ENCODE measurements around the gene GRIN1. TPM values are rescaled to one million over a fixed set of nuclear protein-coding genes. Genes with fewer than 3 reads are reported as not detected.

Gene GRIN1
- total and polyA plus RNA-seq, 2 of the 13 experiments (the other 11 are each of a cell fraction or from before 2014, with no cell fraction given), result 0.13 TPM; not detected in 1

DNA sequence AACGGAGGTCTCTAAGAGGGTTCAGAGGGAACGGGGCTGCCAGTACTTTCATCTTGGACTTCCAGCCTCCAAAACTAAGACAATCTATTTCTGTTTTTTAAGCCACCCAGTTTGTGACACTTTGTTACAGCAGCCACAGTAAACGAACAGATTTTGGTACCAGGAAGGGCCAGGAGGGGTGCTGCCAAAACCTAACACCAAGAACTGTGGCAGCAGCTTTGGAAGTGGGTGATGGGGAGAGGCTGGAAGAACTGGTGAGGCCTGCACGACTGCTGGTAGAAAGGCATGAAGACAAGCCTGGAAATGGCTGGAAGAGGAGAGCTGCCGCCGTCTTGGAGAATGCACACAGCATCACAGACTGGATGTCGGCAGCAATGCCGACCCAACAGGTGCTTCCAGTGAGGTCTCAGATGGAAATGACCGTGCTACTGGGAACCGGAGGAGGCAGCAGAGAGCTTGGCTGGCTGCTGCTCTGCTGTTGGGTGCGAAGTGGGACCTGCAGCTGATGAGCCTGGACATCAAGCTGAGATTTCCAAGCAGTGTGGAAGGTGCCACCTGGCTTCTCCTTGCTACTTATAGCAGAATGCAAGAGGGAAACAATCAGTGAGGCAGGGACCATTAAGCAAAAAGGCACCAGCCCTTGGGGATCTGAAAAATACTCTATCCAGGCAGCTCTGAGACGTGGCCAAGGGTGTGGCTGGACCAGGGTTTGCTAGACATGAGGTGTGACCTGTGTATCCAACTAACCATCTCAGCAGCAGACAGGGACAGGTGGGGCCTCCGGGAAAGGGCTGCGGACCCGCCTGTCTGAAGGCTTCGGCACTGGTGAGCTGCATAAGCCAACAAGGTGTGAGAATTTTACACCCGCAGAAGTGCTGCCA, 37.6 kb downstream of the GRIN1 start (continued):
- TF ChIP-seq IRF2 (CRISPR knock-in tag; IDR thresholded peaks at IDR 0.05) (no peak), SKI (IDR thresholded peaks at IDR 0.05; ENCODE audit: partially characterized antibody) (peak; percentile 16), ZNF687 (CRISPR knock-in tag; IDR thresholded peaks at IDR 0.05) (0 out of 2 replicates have a peak, but pooled peaks have one; percentile 25), ZFYVE20 (CRISPR knock-in tag; IDR thresholded peaks at IDR 0.05; ENCODE audit: borderline replicate concordance, low read depth) (no peak), TEAD3 (CRISPR knock-in tag; optimal IDR thresholded peaks at IDR 0.05; ENCODE audit: borderline replicate concordance) (peak; percentile 45), PATZ1 (CRISPR knock-in tag; IDR thresholded peaks at IDR 0.05) (0 out of 2 replicates have a peak, but pooled peaks have one; percentile 21), XRCC5 (optimal IDR thresholded peaks at IDR 0.05; ENCODE audit: low read length) (peak; percentile 62), BHLHE40 (IDR thresholded peaks at IDR 0.05; ENCODE audit: low read length) (0 out of 2 replicates have a peak, but pooled peaks have one; percentile 10), ZNF691 (CRISPR knock-in tag; IDR thresholded peaks at IDR 0.05; ENCODE audit: borderline replicate concordance, low read depth) (no peak)
- TF ChIP-seq, protein P1, sequence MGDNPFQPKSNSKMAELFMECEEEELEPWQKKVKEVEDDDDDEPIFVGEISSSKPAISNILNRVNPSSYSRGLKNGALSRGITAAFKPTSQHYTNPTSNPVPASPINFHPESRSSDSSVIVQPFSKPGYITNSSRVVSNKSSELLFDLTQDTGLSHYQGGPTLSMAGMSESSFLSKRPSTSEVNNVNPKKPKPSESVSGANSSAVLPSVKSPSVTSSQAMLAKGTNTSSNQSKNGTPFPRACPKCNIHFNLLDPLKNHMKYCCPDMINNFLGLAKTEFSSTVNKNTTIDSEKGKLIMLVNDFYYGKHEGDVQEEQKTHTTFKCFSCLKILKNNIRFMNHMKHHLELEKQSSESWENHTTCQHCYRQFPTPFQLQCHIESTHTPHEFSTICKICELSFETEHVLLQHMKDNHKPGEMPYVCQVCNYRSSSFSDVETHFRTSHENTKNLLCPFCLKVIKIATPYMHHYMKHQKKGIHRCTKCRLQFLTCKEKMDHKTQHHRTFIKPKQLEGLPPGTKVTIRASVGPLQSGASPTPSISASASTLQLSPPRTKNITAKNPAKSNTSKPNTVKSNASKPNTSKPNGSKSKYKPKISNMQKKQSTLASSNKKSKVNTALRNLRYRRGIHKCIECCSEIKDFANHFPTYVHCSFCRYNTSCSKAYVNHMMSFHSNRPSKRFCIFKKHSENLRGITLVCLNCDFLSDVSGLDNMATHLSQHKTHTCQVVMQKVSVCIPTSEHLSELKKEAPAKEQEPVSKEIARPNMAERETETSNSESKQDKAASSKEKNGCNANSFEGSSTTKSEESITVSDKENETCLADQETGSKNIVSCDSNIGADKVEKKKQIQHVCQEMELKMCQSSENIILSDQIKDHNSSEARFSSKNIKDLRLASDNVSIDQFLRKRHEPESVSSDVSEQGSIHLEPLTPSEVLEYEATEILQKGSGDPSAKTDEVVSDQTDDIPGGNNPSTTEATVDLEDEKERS (CRISPR knock-in tag; IDR thresholded peaks at IDR 0.05), result 0 out of 2 replicates have a peak, but pooled peaks have one; percentile 22
- TF ChIP-seq, protein P2, sequence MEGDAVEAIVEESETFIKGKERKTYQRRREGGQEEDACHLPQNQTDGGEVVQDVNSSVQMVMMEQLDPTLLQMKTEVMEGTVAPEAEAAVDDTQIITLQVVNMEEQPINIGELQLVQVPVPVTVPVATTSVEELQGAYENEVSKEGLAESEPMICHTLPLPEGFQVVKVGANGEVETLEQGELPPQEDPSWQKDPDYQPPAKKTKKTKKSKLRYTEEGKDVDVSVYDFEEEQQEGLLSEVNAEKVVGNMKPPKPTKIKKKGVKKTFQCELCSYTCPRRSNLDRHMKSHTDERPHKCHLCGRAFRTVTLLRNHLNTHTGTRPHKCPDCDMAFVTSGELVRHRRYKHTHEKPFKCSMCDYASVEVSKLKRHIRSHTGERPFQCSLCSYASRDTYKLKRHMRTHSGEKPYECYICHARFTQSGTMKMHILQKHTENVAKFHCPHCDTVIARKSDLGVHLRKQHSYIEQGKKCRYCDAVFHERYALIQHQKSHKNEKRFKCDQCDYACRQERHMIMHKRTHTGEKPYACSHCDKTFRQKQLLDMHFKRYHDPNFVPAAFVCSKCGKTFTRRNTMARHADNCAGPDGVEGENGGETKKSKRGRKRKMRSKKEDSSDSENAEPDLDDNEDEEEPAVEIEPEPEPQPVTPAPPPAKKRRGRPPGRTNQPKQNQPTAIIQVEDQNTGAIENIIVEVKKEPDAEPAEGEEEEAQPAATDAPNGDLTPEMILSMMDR (CRISPR knock-in tag; IDR thresholded peaks at IDR 0.05), result peak; percentile 76
- TF ChIP-seq, protein P3, sequence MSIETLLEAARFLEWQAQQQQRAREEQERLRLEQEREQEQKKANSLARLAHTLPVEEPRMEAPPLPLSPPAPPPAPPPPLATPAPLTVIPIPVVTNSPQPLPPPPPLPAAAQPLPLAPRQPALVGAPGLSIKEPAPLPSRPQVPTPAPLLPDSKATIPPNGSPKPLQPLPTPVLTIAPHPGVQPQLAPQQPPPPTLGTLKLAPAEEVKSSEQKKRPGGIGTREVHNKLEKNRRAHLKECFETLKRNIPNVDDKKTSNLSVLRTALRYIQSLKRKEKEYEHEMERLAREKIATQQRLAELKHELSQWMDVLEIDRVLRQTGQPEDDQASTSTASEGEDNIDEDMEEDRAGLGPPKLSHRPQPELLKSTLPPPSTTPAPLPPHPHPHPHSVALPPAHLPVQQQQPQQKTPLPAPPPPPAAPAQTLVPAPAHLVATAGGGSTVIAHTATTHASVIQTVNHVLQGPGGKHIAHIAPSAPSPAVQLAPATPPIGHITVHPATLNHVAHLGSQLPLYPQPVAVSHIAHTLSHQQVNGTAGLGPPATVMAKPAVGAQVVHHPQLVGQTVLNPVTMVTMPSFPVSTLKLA (IDR thresholded peaks at IDR 0.05), result no peak

Measured in HepG2 (cell line).